Neural cell (in vitro differentiated cells): ENCODE results near the gene CANT1.

Experiments used
- EP300 ChIP-seq: fragments of 450-650 bp; conservative IDR thresholded peaks from 2 replicates; pipeline ENCODE4 v1.6.1; 2014; ENCODE audit warnings: antibody characterized with exemption, mild to moderate bottlenecking, moderate library complexity; ENCODE audit not compliant: poor library complexity, severe bottlenecking
- EZH2 ChIP-seq: fragments of 200-600, 300-800 bp; shearing (Covaris generic), sonication (generic); IDR thresholded peaks from 2 replicates; pipeline ENCODE4 v1.6.1; 2014; ENCODE audit warnings: antibody characterized with exemption, low read length, borderline replicate concordance, mild to moderate bottlenecking; ENCODE audit not compliant: insufficient read depth, poor library complexity, severe bottlenecking
- MXI1 ChIP-seq: fragments of 450-650 bp; conservative IDR thresholded peaks from 2 replicates; pipeline ENCODE4 v1.6.1; 2014; ENCODE audit warnings: antibody characterized with exemption, mild to moderate bottlenecking; ENCODE audit not compliant: poor library complexity, severe bottlenecking
- POLR2AphosphoS5 ChIP-seq: IDR thresholded peaks from 2 replicates; pipeline ENCODE4 v1.6.1; 2012
- RAD21 ChIP-seq: fragments of 450-650 bp; conservative IDR thresholded peaks from 2 replicates; pipeline ENCODE4 v1.6.1; 2014; ENCODE audit warnings: antibody characterized with exemption, mild to moderate bottlenecking, moderate library complexity
- REST ChIP-seq: IDR thresholded peaks from 2 replicates; pipeline ENCODE4 v1.6.1; 2012; ENCODE audit warnings: borderline replicate concordance
- SMC3 ChIP-seq: fragments of 450-650 bp; conservative IDR thresholded peaks from 2 replicates; pipeline ENCODE4 v1.6.1; 2014; ENCODE audit warnings: antibody characterized with exemption, mild to moderate bottlenecking, moderate library complexity; ENCODE audit not compliant: poor library complexity
- TAF1 ChIP-seq: IDR thresholded peaks from 2 replicates; pipeline ENCODE4 v1.6.1; 2012; ENCODE audit warnings: low read depth
- TF ChIP-seq, protein P1 (sequence below): fragments of 450-650 bp; IDR thresholded peaks from 2 replicates; pipeline ENCODE4 v1.5.1; 2014; ENCODE audit warnings: antibody characterized with exemption, mild to moderate bottlenecking, moderate library complexity; ENCODE audit not compliant: poor library complexity, severe bottlenecking

DNA sequence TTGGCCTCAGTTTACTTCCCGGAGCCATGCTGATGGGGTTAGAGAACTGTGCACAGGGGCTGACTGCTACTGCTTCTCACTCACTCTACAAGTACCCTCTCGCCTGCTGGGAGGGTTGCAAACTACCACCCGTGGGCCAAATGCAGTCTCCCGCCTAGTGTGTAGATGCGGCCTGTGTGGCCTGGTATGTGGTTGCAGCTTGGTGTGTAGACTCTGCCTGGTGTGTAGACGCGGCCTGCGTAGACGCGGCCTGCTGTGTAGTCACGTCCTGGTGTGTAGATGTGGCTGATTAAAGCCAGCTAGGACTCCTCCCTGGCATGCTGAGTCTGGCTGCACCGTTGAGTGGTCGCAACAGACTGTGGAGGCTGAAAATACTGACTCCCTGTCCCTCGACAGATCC lies 7.3 kb downstream of the CANT1 start:
- TF ChIP-seq REST (no peak), SMC3 (no peak), POLR2AphosphoS5 (no peak), TAF1 (no peak), RAD21 (no peak), EP300 (no peak), EZH2 (no peak), MXI1 (no peak)
- TF ChIP-seq, protein P1, sequence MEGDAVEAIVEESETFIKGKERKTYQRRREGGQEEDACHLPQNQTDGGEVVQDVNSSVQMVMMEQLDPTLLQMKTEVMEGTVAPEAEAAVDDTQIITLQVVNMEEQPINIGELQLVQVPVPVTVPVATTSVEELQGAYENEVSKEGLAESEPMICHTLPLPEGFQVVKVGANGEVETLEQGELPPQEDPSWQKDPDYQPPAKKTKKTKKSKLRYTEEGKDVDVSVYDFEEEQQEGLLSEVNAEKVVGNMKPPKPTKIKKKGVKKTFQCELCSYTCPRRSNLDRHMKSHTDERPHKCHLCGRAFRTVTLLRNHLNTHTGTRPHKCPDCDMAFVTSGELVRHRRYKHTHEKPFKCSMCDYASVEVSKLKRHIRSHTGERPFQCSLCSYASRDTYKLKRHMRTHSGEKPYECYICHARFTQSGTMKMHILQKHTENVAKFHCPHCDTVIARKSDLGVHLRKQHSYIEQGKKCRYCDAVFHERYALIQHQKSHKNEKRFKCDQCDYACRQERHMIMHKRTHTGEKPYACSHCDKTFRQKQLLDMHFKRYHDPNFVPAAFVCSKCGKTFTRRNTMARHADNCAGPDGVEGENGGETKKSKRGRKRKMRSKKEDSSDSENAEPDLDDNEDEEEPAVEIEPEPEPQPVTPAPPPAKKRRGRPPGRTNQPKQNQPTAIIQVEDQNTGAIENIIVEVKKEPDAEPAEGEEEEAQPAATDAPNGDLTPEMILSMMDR: no peak
